Mucosa of gallbladder (tissue), 1 donor: Measurements from ENCODE around the gene SLC37A1. TPM values are rescaled to one million over a fixed set of nuclear protein-coding genes. Genes with fewer than 3 reads are reported as not detected.

Experiments
- DNase-seq: peaks from one replicate; pipeline ENCODE4 v3.0.0-alpha.2; 2020; ENCODE audit warnings: low spot score
- total RNA-seq: library from RNA; stranded (reverse); gene quantifications from one replicate; pipeline ENCODE4 v1.2.1, GENCODE V29; 2021
- donor health status: DM: no; HTN: no; CAD: no.

Gene SLC37A1
- total RNA-seq, 1 donor from 2014 or later = 56.2 TPM

DNA sequence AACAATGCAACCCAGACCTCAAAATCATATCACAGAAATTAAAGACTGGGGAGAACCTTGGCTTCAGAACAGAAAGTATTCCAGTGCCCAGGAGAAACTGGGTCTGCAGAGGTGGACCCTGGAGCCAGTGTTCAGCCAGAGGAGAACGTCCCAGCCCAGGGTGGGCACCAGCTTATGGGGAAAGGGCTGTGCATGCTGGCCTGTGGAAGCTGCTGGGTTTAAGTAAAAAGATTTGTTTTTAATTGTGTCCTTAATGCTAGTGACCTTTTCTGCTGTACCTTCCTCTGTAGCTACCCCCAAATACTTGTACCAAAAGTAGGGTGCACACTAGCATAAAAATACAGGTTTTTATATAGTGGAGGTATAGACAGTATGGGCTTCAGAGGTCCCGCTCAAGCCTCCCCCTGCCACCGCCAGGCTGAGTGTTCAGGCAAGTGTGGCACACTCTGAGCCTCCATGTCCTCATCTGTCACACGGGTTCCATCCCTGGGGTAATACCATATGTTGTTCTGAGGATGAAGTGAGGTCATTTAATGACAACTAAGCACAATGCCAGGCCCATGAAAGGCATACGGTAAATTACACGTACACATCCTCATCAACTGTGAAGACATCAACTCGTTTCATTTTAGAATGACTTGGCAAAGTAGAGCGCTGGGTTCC, 47.0 kb downstream of the SLC37A1 start:
- DNase-seq = no peak

DNA sequence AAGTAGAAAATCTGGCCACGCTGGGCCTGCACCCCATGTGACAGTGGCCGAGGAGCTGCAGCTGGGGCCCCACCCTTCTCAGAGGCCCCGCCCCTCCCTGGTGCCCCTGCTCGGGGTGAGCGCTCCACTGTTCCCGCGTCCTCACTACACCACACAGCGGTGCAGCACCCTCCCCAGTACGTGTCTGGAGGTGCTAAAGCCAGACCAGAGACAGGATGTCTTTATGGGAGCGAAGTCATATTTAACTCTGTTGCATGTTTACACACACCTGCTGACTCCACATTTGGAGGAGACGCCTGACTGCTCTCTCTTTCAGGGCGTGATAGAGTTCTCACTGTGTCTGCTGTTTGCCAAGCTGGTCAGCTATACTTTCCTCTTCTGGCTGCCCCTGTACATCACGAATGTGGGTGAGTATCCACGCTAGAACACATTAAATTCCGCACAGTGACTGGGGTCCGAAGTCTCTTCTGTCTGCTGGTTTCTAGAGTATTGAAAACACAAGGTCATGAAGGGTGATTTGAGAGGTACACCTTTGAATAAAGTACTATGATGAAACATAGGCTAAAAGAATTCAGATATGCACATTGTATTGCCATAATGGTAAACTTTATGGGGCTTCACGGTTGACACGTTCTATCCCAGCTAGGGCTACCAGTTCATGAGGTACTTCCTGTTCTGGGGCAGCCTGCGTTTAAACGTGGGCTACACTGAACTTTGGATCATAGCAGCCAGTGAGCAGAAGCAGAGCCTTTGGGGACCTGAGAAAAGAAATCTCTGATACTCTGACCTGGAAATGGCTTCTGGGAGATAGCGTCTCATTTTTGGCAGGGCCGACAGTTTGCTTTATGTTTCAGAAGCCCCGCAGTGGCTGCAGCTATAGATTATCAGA, 48.4 kb downstream of the SLC37A1 start:
- DNase-seq = no peak

DNA sequence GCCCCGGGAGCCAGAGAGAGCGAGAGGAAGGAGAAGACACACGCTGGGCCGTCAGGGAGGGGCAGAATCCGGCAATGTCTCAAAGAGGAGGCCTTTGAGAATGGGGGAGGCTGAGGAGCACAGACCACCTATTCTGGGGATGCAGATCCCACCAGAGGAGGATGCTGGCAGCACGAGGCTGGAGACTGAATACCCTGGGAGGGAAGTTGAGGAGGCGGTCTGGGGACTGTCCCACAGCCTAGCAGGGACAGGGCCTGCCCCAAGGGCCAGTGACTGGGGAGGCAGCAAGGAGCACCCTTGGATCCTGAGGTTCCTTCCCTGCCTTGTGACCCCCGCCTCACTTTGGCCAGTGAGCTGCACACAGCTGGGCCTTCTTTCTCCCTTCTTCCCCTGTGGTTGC, 49.2 kb downstream of the SLC37A1 start:
- no peak for DNase-seq

DNA sequence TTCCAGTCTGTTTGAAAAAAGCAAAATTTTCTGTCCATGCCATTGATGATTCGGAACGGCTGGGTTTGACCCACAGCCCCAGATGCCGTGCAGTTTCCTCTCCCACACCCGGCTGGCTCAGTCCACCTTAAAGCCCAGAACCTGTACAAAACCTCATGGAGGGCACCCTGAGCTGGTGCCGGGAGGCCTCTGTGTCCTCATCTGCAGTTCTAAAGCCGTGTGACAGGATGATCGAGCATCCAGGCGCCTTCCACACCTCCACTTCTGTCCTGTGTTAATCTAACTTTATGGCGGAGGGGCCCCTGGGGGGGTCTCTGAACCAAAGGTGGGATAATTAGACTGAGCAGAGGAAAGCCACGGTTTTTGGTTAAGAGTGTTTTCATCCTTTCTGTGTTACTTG, 49.6 kb downstream of the SLC37A1 start:
- no peak for DNase-seq

DNA sequence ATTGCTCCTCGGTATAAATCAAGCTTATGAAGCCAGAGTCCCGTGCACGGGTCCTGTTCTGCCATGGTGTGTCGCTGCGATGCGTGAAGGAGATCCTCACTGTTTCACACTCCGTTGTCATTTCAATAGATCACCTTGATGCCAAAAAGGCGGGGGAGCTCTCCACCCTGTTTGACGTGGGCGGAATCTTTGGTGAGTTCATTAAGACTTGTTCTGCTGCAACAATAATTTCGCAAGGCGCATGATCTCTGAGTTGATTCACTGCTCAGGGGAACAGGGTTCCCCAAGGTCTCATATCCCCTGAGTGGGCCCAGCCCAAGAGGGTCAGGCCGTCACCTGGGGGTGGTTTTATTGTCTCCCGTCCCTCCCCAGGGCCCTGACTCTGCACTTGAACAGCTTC, 50.0 kb downstream of the SLC37A1 start:
- DNase-seq = no peak

DNA sequence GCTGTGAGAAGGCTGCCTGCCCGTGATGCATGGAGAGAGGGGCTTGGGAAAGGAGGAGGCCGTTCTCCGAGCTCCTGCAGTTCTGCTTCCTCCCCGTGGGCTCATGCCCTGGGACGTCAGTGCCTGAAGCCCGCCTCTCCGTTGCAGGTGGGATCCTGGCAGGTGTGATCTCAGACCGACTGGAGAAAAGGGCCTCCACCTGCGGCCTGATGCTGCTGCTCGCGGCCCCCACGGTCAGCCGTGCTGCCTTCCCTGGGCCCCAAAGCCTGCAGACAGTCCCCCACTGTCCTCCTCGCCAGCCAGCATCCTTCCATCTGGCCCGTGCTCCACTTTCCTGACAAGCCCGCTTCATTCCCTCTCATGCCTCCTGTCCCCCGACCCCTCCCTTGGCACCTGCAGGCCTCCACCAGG, 50.9 kb downstream of the SLC37A1 start:
- no peak for DNase-seq

DNA sequence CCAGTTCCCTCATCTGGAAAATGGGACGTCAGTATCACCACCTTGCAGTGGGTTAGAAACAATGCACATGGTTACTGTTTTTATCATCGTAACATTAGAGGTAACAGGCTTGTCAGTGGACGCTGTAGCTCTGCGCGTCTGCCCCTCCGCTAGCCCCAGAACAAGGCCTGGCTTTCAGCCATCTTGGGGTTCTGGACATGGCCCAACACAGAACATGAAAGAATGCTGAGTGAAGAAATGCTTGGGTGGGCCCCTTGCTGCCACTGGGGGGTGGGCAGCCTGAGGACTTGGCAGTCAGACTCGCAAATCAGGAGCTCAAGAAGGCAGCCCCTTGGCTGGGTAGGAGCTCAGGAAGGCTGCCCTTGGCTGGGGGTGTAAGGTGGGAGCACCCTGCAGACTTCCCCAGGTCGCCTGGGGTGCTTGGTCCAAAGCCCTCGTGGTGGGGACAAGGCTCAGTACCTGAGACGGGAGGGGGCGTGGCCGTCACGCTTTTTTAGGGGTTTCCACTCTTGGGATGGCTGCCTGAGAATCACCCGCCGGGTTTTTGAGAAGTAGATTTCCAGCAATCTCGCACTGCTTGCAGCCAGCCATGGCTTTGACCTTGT, 51.7 kb downstream of the SLC37A1 start:
- DNase-seq = no peak

DNA sequence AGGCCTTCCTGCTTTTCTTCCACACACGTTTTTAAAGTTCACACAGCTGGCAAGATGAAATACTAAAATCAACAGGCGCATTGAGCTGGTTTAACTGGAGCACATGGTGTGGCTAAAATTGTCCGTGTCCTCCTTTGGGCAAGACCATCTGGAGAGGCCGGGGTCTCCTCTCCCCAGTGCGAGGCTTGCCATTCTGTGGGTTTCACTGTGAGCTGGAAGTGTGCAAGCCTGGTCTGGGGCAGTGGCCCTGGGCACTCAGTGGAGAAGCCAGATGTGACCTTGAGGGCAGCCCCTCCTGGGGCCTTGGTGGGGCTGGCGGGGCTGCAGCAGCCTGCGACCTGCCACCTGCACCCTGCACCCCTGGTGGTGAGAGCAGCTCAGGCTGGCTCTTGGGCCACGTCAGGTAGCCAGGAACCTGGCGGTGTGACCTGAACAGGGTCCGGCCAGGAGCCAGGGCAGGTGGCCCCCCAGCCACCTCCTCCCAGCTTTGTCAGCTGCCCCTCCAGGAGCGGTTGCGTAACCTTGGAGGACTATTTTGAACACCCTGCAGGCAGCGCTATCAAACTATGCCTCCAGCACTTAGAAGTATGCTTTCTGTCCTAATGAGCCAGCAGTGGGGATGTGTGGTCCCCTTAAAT, 52.4 kb downstream of the SLC37A1 start:
- no peak for DNase-seq

DNA sequence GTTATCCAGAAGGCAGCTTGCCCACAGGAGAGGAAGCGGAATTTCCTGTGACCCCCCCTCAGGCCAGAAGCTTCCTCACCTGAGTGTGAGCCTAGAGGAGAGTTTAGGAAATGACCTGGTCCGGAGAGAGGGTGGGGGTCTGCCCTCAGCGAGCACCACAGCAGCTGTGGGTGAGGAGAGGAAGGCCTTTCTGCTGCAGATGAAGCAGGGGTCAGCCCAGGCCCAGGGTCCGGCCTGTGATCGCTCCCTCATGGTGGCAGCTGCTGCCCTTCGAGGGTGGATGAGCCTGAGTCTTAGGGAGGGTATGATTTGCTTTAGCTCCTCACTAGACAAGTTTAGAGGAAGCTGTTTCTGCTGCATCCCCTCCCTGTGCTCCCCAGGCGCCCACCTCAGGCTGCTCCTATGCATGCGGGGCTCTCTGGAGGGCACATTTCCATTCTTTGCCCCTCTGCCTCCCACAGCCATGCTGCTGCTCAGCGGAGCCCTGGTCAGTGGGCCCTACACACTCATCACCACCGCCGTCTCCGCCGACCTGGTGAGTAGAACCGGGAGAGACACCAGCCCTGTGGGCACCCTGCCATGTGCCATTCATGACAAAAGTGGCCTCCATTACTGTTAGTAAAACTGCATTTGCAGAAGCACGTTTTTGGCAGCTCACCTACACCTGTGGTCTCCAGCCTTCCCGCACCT, 53.0 kb downstream of the SLC37A1 start:
- DNase-seq = no peak

DNA sequence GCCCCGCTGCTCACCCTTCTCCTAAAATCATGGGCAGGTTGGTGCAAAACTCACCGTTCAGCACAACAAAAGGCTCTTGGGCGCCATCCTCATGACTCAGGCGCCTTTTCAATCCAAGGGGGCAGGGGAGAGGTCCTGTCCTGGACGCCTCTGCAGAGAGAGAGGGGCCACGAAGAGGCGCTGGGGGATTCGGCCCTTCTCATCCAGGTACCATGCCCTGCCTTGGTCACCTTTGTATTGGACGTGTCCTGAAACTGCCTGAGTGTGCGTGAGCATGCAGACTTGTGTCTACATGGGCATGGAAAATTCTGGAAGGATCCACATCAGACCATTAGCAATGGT, 53.5 kb downstream of the SLC37A1 start:
- DNase-seq = no peak

DNA sequence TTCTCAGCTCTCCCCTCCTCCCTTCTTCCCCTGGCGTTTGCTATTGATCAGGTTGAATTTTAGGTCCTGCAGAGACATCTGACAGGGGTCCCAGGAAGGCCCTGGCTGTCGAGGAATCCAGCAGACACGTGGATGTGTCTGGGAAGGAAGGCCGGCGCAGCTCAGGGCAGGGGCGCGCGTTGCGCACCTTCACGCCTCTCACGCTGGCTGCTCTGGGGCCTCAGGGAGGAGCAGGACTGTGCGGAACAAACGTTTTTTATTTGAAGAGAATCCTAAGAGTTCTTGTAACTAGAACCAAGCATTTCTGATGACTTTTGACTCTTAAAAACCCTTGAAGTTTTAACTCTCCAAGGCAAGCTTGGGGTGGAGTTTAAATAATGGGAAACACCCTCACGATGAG, 54.2 kb downstream of the SLC37A1 start:
- DNase-seq = no peak

DNA sequence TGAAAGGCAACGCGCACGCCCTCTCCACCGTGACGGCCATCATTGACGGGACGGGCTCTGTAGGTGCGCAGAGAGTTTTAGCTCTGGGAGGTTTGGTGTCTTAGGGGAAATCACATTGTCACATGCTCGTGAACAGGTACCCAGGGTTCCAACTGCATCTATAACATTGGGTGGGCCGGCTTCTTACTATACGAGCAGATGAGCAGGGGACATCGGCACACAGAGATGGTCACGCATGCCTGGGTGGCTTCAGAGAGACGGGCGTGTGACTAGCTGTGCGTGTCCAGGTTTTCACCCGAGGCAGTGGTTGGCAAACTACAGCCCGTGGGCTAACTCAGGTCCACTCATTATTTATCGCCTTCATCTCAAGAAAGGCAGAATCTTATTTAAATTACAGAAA, 54.7 kb downstream of the SLC37A1 start:
- no peak for DNase-seq

DNA sequence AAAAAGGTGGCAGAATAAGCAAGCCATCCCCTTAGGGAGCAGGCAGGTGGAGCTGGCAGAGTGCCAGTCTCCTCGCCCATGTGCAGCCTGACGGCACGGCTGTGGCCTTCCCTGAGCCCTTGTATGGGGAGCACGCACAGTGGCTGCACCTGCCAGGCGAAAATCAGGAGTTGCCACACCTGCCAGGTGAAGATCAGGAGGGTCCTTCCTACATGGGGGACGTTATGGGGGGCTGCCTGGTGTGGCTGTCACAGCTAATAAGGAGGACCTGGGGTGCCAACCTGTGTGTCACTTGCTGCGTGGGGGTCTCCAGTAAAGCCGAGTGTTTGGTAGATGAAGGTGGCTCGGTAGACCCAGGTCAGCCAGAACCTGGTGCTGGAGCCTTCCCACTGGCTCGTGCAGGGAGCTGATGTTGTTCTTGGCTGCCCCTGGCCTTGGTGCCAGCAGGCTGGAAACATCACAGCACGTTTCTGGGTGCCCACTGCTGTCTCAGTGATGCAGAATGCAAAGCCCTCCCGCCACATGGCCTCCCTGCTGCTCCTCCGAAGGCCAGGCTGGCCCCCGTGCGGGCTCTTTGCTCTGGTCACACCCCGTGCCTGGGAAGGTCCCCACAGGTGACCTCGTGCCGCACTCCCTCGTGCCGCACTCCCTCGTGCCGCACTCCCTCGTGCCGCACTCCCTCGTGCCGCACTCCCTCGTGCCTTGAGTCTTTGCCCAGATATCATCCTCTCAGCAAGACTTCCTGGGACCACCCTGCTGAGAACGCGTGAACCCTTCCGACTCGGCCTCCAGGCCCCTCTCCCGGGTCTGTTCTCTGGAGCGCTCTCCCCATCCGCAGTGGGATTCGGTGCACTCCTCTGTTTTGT, 55.4 kb downstream of the SLC37A1 start:
- no peak for DNase-seq

DNA sequence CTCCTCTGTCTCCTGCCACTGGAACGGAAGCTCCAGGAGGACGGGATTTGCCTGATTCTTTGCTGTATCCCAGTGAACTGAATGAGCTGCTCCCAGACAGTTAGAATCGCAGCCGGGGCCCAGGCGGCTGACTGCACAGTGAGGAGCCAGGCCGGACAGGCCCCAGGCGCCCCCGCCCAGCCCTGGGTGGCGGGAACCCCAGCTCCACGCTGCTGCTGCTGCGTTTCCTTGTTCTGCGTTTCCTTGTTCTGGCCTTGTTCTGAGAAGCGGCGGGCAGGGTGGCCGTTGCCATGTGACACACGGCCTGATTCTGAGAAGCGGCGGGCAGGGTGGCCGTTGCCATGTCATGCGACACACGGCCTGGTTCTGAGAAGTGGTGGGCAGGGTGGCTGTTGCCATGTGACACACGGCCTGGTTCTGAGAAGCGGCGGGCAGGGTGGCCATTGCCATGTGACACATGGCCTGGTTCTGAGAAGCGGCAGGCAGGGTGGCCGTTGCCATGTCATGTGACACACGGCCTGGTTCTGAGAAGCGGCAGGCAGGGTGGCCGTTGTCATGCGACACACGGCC, 56.2 kb downstream of the SLC37A1 start:
- DNase-seq = no peak

DNA sequence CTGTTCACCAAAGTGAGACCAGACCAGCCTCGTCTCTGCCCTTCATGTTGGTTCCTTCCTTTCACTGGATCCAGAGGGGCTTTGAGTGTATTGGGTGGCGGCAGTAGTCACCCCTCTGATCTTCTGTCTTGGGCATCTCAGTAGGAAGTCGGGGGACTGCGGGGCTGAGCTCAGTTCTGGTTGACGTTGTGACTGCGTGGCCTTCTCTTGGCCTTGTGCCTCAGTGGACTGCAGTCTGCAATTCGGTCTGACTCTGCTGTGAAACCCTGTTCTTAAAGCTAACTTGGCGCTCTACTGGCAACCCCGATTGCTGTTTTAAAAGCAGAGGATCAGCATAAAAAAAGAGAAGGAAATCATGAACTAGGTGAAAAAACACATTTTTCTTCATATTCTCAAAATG, 56.7 kb downstream of the SLC37A1 start:
- DNase-seq = no peak

DNA sequence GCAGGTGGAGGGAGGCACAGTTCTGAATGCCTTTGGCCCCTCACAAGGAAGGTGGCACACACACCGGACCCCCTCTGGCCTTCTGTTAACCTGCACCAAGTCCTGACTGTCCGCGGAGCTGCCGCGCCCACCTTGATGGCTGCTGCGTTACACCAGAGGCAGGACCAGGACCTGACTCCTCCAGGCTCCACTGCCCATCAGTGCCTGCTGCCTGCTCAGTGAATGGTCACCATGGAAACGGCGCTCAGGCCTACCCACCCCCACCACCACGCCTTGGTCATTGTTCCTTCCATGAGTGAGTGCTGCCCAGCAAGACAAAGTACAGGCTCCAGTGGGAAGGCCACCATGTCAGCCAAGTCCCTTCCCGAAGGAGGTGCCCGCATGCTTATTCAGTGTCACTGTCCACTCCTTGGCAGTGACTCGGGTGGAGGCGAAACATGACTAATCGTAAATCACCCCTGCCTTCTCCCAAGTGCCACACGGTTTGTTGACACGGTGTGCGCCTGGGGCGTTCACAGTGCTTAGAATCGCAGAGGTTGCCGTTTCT, 57.3 kb downstream of the SLC37A1 start:
- peak; percentile 94 for DNase-seq

DNA sequence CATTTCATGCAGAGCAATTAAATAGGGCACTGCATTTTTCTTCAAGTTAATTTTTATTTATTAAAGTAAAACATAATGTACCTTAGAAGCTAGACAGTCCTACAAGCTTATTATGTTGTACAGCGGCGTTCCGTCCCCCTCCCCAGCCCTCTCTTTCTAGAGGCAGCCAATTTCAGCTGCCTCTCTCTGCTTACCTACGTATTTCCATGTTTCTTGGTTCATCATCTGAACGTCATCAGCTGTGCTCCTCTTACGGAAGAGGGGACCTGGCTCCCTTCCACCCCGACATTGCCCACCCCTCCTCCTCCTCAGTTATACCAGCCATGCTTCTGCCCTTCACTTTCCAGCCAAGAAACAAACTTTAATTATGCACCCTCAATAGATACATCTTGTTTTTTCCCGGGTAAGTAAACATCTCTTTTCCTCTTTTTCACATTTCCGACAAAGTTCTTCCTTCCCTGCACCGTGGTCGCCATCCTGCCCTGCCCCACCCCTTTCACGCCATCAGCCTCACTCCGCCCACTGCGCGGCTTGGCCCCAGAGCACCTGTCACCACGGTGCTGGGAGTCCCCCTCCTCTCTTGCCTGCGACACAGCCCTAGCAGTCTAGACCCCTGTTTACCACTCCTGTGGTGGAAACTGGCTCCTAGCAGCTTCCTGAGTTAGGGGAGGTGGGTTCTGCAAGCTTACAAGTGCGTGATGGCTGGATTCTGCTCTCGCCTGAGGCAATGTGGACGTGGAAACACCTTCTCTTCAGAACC, 57.9 kb downstream of the SLC37A1 start:
- no peak for DNase-seq

DNA sequence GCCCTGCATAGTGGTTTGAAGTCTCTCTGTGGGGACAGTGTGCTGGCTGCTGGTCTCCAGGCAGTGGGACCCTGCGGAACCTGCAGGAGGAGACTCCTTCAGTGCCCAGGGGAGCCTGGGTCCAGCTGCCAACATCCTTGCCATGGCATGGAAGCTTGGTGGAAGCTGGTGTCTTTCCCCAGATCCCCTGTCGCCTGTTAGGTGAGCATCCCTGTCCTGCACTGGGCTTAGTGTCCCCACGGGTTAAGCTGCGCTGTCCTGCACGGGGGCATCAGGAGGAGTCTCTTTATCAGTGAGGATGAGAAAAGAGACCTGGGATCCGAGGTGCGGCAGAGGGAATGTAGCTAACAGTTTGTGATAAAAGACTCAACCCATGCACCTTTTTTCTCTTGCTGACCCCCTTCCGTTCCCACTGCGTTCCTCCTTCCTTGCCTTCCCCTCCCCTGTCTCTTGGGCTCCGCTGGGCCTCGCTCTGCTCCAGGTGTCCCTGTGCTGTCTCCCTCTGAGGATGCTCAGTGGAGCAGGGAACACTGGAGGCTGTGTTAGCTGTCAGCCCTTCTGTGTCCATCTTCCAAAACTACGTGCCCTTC, 59.3 kb downstream of the SLC37A1 start:
- no peak for DNase-seq
